GM23338 (cell line): ENCODE results near the gene FRMD4A. TPM values are rescaled to one million over a fixed set of nuclear protein-coding genes. Genes with fewer than 3 reads are reported as not detected.

ENCODE experiments used
- CTCF ChIP-seq, 2 experiments: fragments of 200-600 bp in 1 of 2; sonication (generic) in 1 of 2; conservative IDR thresholded peaks; 2 replicates each; pipeline versions ENCODE4 v1.5.1 to v1.6.1; 2016 to 2017; ENCODE audit warnings: antibody characterized with exemption in 2 of 2, low read depth in 2 of 2, mild to moderate bottlenecking in 2 of 2, moderate library complexity in 1 of 2
- JUNB ChIP-seq: IDR thresholded peaks from one replicate; pipeline ENCODE4 v1.6.1; 2016; ENCODE audit warnings: antibody characterized with exemption; ENCODE audit not compliant: unreplicated experiment
- REST ChIP-seq: IDR thresholded peaks from one replicate; pipeline ENCODE4 v1.6.1; 2018; ENCODE audit warnings: antibody characterized with exemption; ENCODE audit not compliant: unreplicated experiment
- ZNF114 ChIP-seq: fragments of 250-450 bp; sonication (Bioruptor Pico); IDR thresholded peaks from 2 replicates; pipeline ENCODE4 v1.5.0; 2020; ENCODE audit warnings: mild to moderate bottlenecking, moderate library complexity
- ZNF331 ChIP-seq: fragments of 250-450 bp; sonication (Bioruptor Pico); IDR thresholded peaks from 2 replicates; pipeline ENCODE4 v1.5.0; 2020; ENCODE audit warnings: low read depth, mild to moderate bottlenecking, moderate library complexity
- ZNF462 ChIP-seq: fragments of 250-450 bp; sonication (Bioruptor Pico); IDR thresholded peaks from 2 replicates; pipeline ENCODE4 v1.5.0; 2020; ENCODE audit warnings: mild to moderate bottlenecking, moderate library complexity
- polyA plus RNA-seq: library from polyadenylated mRNA; unstranded; fragments of >200 nt; fragmentation: Nextera tagmentation; extraction: Ambion mirVana; gene quantifications from 2 replicates; pipeline ENCODE4 v1.2.1, GENCODE V29; 2016
- total RNA-seq: library from RNA; depleted of rRNA; stranded (reverse); fragments of >200 nt; shearing (Covaris generic); gene quantifications from 2 replicates; pipeline ENCODE4 v1.2.3, GENCODE V29; 2014

The FRMD4A gene
- total and polyA plus RNA-seq, 2 experiments from 2014 or later = 14.0 to 20.1 TPM

GRCh38 chr10:13717936-13718772 is 612.6 kb downstream of the FRMD4A start (continued):
- TF ChIP-seq ZNF462 (CRISPR knock-in tag) = no peak
- no peak for TF ChIP-seq ZNF114
- no peak for TF ChIP-seq JUNB
- TF ChIP-seq REST = no peak
- TF ChIP-seq CTCF (conservative IDR thresholded peaks at IDR 0.05; ENCODE audit: low read depth in 2 of 2) = no peak
- TF ChIP-seq ZNF331 (CRISPR knock-in tag) = no peak
